Muscle layer of duodenum (tissue), 2 donors: Measurements from ENCODE around the gene MCRIP1.
A peak's percentile ranks its signal among the peaks of the same experiment; 100 is the strongest.

Experiments used
- H3K27ac ChIP-seq: one replicate; pipeline ENCODE4 v1.7.0; 2013; ENCODE audit warnings: mild to moderate bottlenecking, low read length
- H3K27me3 ChIP-seq: one replicate; pipeline ENCODE4 v1.7.0; 2013; ENCODE audit warnings: low read depth, mild to moderate bottlenecking, control low read depth, low read length
- H3K36me3 ChIP-seq, 2 donors: one replicate each; pipeline ENCODE4 v1.7.0; 2013; ENCODE audit warnings: low read length in 2 of 2, control low read depth in 1 of 2, mild to moderate bottlenecking in 1 of 2; ENCODE audit not compliant: insufficient read depth in 2 of 2, control insufficient read depth in 1 of 2
- H3K4me1 ChIP-seq, 2 donors: one replicate each; pipeline ENCODE4 v1.7.0; 2013; ENCODE audit warnings: low read length in 2 of 2, mild to moderate bottlenecking in 2 of 2, control low read depth in 1 of 2, moderate library complexity in 1 of 2; ENCODE audit not compliant: insufficient read depth in 2 of 2, control insufficient read depth in 1 of 2
- H3K4me3 ChIP-seq, 2 donors: one replicate each; pipeline ENCODE4 v1.7.0; 2013; ENCODE audit warnings: low read length in 2 of 2, low read depth in 1 of 2, mild to moderate bottlenecking in 1 of 2
- H3K9me3 ChIP-seq, 2 donors: one replicate each; pipeline ENCODE4 v1.7.0; 2013; ENCODE audit warnings: low read length in 2 of 2, control low read depth in 1 of 2, mild to moderate bottlenecking in 1 of 2; ENCODE audit not compliant: control insufficient read depth in 1 of 2
- donor health status: healthy.

Gene MCRIP1

GRCh38 chr17:81867991-81868673 is 35.0 kb upstream of the MCRIP1 start:
- H3K36me3 ChIP-seq: peaks cover 0 to 25% of the 10 kb centered on the region in 2 donors
- H3K27me3 ChIP-seq: no peaks in the 10 kb centered on the region
- H3K27ac ChIP-seq: no peak overlapping the region
- H3K4me3 ChIP-seq: no peak overlapping the region
- peaks cover 0 to 61% of the 10 kb centered on the region in 2 donors for H3K4me1 ChIP-seq
- no peaks in the 10 kb centered on the region for H3K9me3 ChIP-seq

- Histone ChIP-seq H3K36me3 (peaks cover 0 to 25% of the 10 kb centered on the region in 2 donors), H3K4me3 (no peak overlapping the region), H3K27me3 (no peaks in the 10 kb centered on the region), H3K9me3 (no peaks in the 10 kb centered on the region), H3K4me1 (peaks cover 0 to 62% of the 10 kb centered on the region in 2 donors), H3K27ac (peak overlapping the region; percentile 56)
These were observed 34.3 kb upstream of the MCRIP1 start for GRCh38 chr17:81867170-81867990.

- Histone ChIP-seq H3K4me1 (peaks cover 0 to 65% of the 10 kb centered on the region in 2 donors), H3K36me3 (peaks cover 0 to 25% of the 10 kb centered on the region in 2 donors), H3K27me3 (no peaks in the 10 kb centered on the region)
These were observed 33.5 kb upstream of the MCRIP1 start for GRCh38 chr17:81866440-81867169.

GRCh38 chr17:81865733-81866439 is 32.8 kb upstream of the MCRIP1 start:
- Histone ChIP-seq H3K27ac (peak overlapping the region; percentile 69), H3K4me1 (peaks cover 0 to 68% of the 10 kb centered on the region in 2 donors), H3K4me3 (no peak overlapping the region), H3K27me3 (no peaks in the 10 kb centered on the region), H3K36me3 (peaks cover 0 to 31% of the 10 kb centered on the region in 2 donors), H3K9me3 (no peaks in the 10 kb centered on the region)

More at GRCh38 chr17:81866440-81867169, 33.5 kb upstream of the MCRIP1 start:
- Histone ChIP-seq H3K27ac (peak overlapping the region; percentile 54), H3K4me3 (no peak overlapping the region), H3K9me3 (no peaks in the 10 kb centered on the region)

- peak overlapping the region; percentile 69 for H3K27ac ChIP-seq
- peaks cover 0 to 68% of the 10 kb centered on the region in 2 donors for H3K4me1 ChIP-seq
- no peaks in the 10 kb centered on the region for H3K27me3 ChIP-seq
- peaks cover 0 to 31% of the 10 kb centered on the region in 2 donors for H3K36me3 ChIP-seq
- no peaks in the 10 kb centered on the region for H3K9me3 ChIP-seq
- no peak overlapping the region for H3K4me3 ChIP-seq
These were observed 32.3 kb upstream of the MCRIP1 start for GRCh38 chr17:81865358-81865732.

- Histone ChIP-seq H3K36me3 (peaks cover 0 to 31% of the 10 kb centered on the region in 2 donors), H3K27me3 (no peaks in the 10 kb centered on the region), H3K9me3 (no peaks in the 10 kb centered on the region), H3K27ac (peak overlapping the region; percentile 69), H3K4me1 (peaks cover 4 to 63% of the 10 kb centered on the region in 2 donors), H3K4me3 (no peak overlapping the region)
These were observed 31.0 kb upstream of the MCRIP1 start for GRCh38 chr17:81863833-81864768.

GRCh38 chr17:81863123-81863675 is 30.1 kb upstream of the MCRIP1 start:
- Histone ChIP-seq H3K4me1 (peaks cover 5 to 64% of the 10 kb centered on the region in 2 donors), H3K9me3 (no peaks in the 10 kb centered on the region), H3K36me3 (peaks cover 0 to 24% of the 10 kb centered on the region in 2 donors), H3K27me3 (no peaks in the 10 kb centered on the region), H3K27ac (peak overlapping the region; percentile 29), H3K4me3 (no peak overlapping the region)

GRCh38 chr17:81860756-81861568 is 27.9 kb upstream of the MCRIP1 start:
- Histone ChIP-seq H3K36me3 (peaks cover 4 to 20% of the 10 kb centered on the region in 2 donors), H3K4me3 (peak overlapping the region; percentile 69 to 71), H3K9me3 (no peaks in the 10 kb centered on the region), H3K27me3 (no peaks in the 10 kb centered on the region), H3K27ac (peak overlapping the region; percentile 94), H3K4me1 (peaks cover 5 to 42% of the 10 kb centered on the region in 2 donors)

- H3K27me3 ChIP-seq: no peaks in the 10 kb centered on the region
- H3K9me3 ChIP-seq: no peaks in the 10 kb centered on the region
- peaks cover 5 to 42% of the 10 kb centered on the region in 2 donors for H3K4me1 ChIP-seq
- H3K4me3 ChIP-seq: peak within 1 kb of the TSS; percentile 84 to 92
- peaks cover 10 to 21% of the 10 kb centered on the region in 2 donors for H3K36me3 ChIP-seq
- H3K27ac ChIP-seq: peak within 1 kb of the TSS; percentile 94
These were observed 27.0 kb upstream of the MCRIP1 start, which contains the start of gene P4HB for GRCh38 chr17:81859906-81860755. TSS of gene P4HB (minus strand) at chr17:81860535. CDS start at chr17:81860471, 64 bp downstream.
